ENCODE results near the gene UBE2G1.

The UBE2G1 gene

DNA sequence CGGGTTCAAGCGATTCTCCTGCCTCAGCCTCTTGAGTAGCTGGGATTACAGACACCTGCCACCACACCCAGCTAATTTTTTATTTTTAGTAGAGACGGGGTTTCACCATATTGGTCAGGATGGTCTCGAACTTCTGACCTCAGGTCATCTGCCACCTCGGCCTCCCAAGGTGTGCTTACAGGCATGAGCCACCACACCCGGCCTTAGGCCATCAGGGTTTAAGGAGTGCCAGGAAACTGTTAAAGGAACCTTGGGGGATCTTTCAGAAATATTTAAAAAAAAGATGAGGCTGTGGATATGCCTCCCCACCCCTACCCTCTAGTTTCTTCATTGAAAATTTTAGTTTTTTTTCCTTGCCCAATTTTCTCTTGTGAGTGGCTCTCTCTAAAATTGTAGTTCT, 31.4 kb upstream of the UBE2G1 start:
- peaks cover 40% of the 10 kb centered on the region for H3F3A ChIP-seq (ENCODE audit: insufficient read depth, low read length)
- H2AFZ ChIP-seq (ENCODE audit: low read length): no peak overlapping the region
- DNase-seq: no peak
- H4K20me1 ChIP-seq (ENCODE audit: insufficient read depth, low read length): no peaks in the 10 kb centered on the region
- H3K4me3 ChIP-seq (ENCODE audit: low read length): no peak overlapping the region
- no peak overlapping the region for H3K4me2 ChIP-seq (ENCODE audit: low read depth, low read length)
- H3K9me3 ChIP-seq (replicated peaks; ENCODE audit: insufficient read depth, low read length): no peaks in the 10 kb centered on the region
- no peaks in the 10 kb centered on the region for H3K36me3 ChIP-seq (replicated peaks; ENCODE audit: insufficient read depth, low read length)
- H3K27me3 ChIP-seq (replicated peaks; ENCODE audit: insufficient read depth, low read length): no peaks in the 10 kb centered on the region
- no peak overlapping the region for H3K9ac ChIP-seq (ENCODE audit: low read length)
- TF ChIP-seq, protein P1, sequence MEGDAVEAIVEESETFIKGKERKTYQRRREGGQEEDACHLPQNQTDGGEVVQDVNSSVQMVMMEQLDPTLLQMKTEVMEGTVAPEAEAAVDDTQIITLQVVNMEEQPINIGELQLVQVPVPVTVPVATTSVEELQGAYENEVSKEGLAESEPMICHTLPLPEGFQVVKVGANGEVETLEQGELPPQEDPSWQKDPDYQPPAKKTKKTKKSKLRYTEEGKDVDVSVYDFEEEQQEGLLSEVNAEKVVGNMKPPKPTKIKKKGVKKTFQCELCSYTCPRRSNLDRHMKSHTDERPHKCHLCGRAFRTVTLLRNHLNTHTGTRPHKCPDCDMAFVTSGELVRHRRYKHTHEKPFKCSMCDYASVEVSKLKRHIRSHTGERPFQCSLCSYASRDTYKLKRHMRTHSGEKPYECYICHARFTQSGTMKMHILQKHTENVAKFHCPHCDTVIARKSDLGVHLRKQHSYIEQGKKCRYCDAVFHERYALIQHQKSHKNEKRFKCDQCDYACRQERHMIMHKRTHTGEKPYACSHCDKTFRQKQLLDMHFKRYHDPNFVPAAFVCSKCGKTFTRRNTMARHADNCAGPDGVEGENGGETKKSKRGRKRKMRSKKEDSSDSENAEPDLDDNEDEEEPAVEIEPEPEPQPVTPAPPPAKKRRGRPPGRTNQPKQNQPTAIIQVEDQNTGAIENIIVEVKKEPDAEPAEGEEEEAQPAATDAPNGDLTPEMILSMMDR (IDR thresholded peaks at IDR 0.05; ENCODE audit: low read length): no peak
- no peak for TF ChIP-seq EZH2phosphoT487 (IDR thresholded peaks at IDR 0.05; ENCODE audit: low read length)
- TF ChIP-seq EZH2 (optimal IDR thresholded peaks at IDR 0.05; ENCODE audit: low read depth, low read length): no peak
- H3K9me2 ChIP-seq (replicated peaks; ENCODE audit: insufficient read depth, low read length): no peaks in the 10 kb centered on the region
- peaks cover 33% of the 10 kb centered on the region for H3K4me1 ChIP-seq (ENCODE audit: low read length)
- no peaks in the 10 kb centered on the region for H3K79me2 ChIP-seq (ENCODE audit: low read length)
- H3K27ac ChIP-seq (ENCODE audit: low read length): no peak overlapping the region

DNA sequence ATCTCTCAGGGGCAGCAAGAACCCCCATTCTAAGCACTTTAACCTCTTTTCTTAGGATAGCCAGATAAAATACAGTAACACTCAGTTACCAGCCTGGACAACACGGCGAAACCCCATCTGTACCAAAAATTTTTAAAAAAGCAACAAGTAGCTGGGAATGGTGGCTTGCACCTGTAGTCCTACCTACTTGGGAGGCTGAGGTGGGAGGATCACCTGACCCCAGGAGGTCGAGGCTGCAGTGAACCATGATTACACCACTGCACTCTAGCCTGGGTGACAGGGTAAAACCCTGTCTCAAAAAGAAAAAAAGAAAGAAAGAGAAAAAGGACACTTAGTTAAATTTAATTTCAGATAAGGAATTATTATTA, 28.6 kb upstream of the UBE2G1 start:
- Histone ChIP-seq H3K4me3 (ENCODE audit: low read length) (no peak overlapping the region), H3K79me2 (ENCODE audit: low read length) (no peaks in the 10 kb centered on the region), H3K4me2 (ENCODE audit: low read depth, low read length) (peak overlapping the region; percentile 89), H3K9me3 (replicated peaks; ENCODE audit: insufficient read depth, low read length) (no peaks in the 10 kb centered on the region), H3K36me3 (replicated peaks; ENCODE audit: insufficient read depth, low read length) (no peaks in the 10 kb centered on the region), H3K9ac (ENCODE audit: low read length) (no peak overlapping the region), H3K27me3 (replicated peaks; ENCODE audit: insufficient read depth, low read length) (no peaks in the 10 kb centered on the region), H3F3A (ENCODE audit: insufficient read depth, low read length) (peaks cover 45% of the 10 kb centered on the region), H3K4me1 (ENCODE audit: low read length) (peaks cover 48% of the 10 kb centered on the region), H2AFZ (ENCODE audit: low read length) (no peak overlapping the region), H3K27ac (ENCODE audit: low read length) (peak overlapping the region; percentile 10; the same call in 1 of the 2 replicates), H3K9me2 (replicated peaks; ENCODE audit: insufficient read depth, low read length) (no peaks in the 10 kb centered on the region), H4K20me1 (ENCODE audit: insufficient read depth, low read length) (no peaks in the 10 kb centered on the region)
- no peak for TF ChIP-seq EZH2phosphoT487 (IDR thresholded peaks at IDR 0.05; ENCODE audit: low read length)
- TF ChIP-seq, protein P1 (IDR thresholded peaks at IDR 0.05; ENCODE audit: low read length): no peak
- no peak for TF ChIP-seq EZH2 (optimal IDR thresholded peaks at IDR 0.05; ENCODE audit: low read depth, low read length)
- no peak for DNase-seq

DNA sequence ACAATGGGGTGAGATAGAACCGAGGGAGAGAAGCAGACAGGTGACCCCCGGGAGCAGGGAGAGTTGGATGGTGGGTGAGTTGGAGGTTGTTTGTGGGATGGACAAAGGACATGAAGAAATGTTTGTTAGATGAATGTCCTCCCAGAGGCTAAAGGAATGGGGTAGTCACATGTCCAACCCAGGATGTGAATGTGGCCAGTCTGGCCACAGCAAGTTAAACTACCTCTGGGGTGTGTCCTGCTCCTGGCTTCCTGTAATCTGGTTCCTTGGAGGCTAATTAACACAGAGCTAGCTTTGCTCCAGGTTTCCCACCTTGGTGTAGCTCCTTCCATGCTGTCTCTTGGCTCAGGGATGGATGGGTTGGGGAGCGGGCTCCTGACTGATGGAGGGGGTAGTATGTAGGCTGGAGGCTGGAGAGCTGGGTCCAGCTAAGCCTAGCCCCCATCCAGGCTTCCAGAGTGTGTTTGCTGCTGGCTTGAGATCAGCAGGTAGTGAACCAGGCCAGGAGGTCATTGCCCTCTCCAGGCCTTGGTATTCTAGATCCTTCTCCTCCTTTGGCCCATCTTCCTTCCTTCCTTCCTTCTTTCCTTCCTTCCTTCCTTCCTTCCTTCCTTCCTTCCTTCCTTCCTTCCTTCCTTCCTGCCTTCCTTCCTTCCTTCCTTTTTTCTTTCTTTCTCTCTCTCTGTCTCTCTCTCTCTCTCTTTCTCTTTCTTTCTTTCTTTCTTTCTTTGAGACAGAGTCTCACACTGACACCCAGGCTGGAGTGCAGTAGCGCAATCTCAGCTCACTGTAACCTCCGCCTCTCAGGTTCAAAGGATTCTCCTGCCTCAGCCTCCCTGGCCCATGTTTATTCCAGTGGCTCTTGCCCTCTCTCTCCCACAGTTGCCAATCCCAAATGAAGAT, 28.0 kb upstream of the UBE2G1 start:
- Histone ChIP-seq H3F3A (ENCODE audit: insufficient read depth, low read length) (peaks cover 45% of the 10 kb centered on the region), H3K27me3 (replicated peaks; ENCODE audit: insufficient read depth, low read length) (no peaks in the 10 kb centered on the region), H3K9ac (ENCODE audit: low read length) (peak overlapping the region; percentile 64), H3K4me3 (ENCODE audit: low read length) (peak overlapping the region; percentile 35; the same call in 1 of the 2 replicates), H3K36me3 (replicated peaks; ENCODE audit: insufficient read depth, low read length) (no peaks in the 10 kb centered on the region), H3K4me2 (ENCODE audit: low read depth, low read length) (peak overlapping the region; percentile 89), H4K20me1 (ENCODE audit: insufficient read depth, low read length) (no peaks in the 10 kb centered on the region), H3K4me1 (ENCODE audit: low read length) (peaks cover 48% of the 10 kb centered on the region), H3K9me2 (replicated peaks; ENCODE audit: insufficient read depth, low read length) (no peaks in the 10 kb centered on the region), H2AFZ (ENCODE audit: low read length) (no peak overlapping the region), H3K9me3 (replicated peaks; ENCODE audit: insufficient read depth, low read length) (no peaks in the 10 kb centered on the region), H3K79me2 (ENCODE audit: low read length) (no peaks in the 10 kb centered on the region), H3K27ac (ENCODE audit: low read length) (peak overlapping the region; percentile 89)
- no peak for DNase-seq
- TF ChIP-seq, protein P1 (IDR thresholded peaks at IDR 0.05; ENCODE audit: low read length): no peak
- TF ChIP-seq EZH2phosphoT487 (IDR thresholded peaks at IDR 0.05; ENCODE audit: low read length) (no peak), EZH2 (optimal IDR thresholded peaks at IDR 0.05; ENCODE audit: low read depth, low read length) (no peak)

Measured in MM.1S (cell line).